GM12878 (cell line): ENCODE data around the gene OR4F6. TPM values are rescaled to one million over a fixed set of nuclear protein-coding genes. Genes with fewer than 3 reads are reported as not detected.
"Not testable (repeated sequence)": the region's sequence is repeated elsewhere in the genome, so short reads cannot be mapped to it uniquely, and the experiment has no call there.

Experiments used
- ATAC-seq: fragments of 200-7000 bp; cut with Tn5 transposase; 3 replicates; pipeline ENCODE4 v1.9.1; 2020; ENCODE audit warnings: mild to moderate bottlenecking, moderate library complexity
- BruUV-seq: library from RNA; stranded (reverse); fragments of 400-500 nt; replicated peaks from 2 replicates; lab custom pipeline; 2021; lab: Mats Ljungman, UMichigan
- CTCF ChIA-PET: fragments of 300-600 bp; sonication (Branson Sonifier 250); formaldehyde crosslinking; extraction: SDS; loops from one replicate; lab custom pipeline; 2021; ENCODE audit warnings: inconsistent platforms; lab: Yijun Ruan, JAX
- POLR2A ChIA-PET: fragments of 350-600 bp; formaldehyde crosslinking; extraction: SDS; loops from one replicate; lab custom pipeline; 2021; ENCODE audit warnings: inconsistent platforms; lab: Charles Lee
- RAD21 ChIA-PET: fragments of 300-600 bp; sonication (Branson Sonifier 250); formaldehyde crosslinking; loops from one replicate; lab custom pipeline; 2023; ENCODE audit warnings: antibody characterized with exemption; ENCODE audit not compliant: unreplicated experiment; lab: Charles Lee
- SMC1A ChIA-PET: fragments of 300-600 bp; sonication (Branson Sonifier 250); formaldehyde crosslinking; loops from one replicate; lab custom pipeline; 2023; ENCODE audit not compliant: unreplicated experiment, uncharacterized antibody; lab: Charles Lee
- DNase-seq: peaks from one replicate; pipeline ENCODE4 v3.0.0-alpha.2; 2011; ENCODE audit warnings: low read depth, low spot score
- FAIRE-seq: peaks from 3 replicates; lab custom pipeline; 2011; peaks lifted over from hg19 to GRCh38; lab: Jason Lieb, UNC
- H2AFZ ChIP-seq: 2 replicates; pipeline ENCODE4 v1.6.0; 2011; ENCODE audit warnings: low read depth, low read length, control low read depth; ENCODE audit not compliant: control insufficient read depth
- H3K27ac ChIP-seq: 2 replicates; pipeline ENCODE4 v1.5.1; 2011; ENCODE audit warnings: control low read depth; ENCODE audit not compliant: control insufficient read depth, insufficient read depth
- H3K27me3 ChIP-seq, 2 experiments: replicated peaks in 1 of 2; 2 replicates each; pipeline versions ENCODE4 v1.6.0 to v1.6.1; 2011; ENCODE audit warnings: low read length in 1 of 2; ENCODE audit not compliant: control insufficient read depth in 2 of 2, insufficient read depth in 2 of 2
- H3K36me3 ChIP-seq, 2 experiments: 2 replicates each; pipeline ENCODE4 v1.5.1; 2011; ENCODE audit warnings: low read length in 1 of 2; ENCODE audit not compliant: control insufficient read depth in 2 of 2, insufficient read depth in 2 of 2
- H3K4me1 ChIP-seq: 2 replicates; pipeline ENCODE4 v1.6.1; 2011; ENCODE audit warnings: mild to moderate bottlenecking, low read length, moderate library complexity, mixed read lengths; ENCODE audit not compliant: control insufficient read depth, insufficient read depth
- H3K4me2 ChIP-seq: 2 replicates; pipeline ENCODE4 v1.6.0; 2011; ENCODE audit warnings: control low read depth; ENCODE audit not compliant: control insufficient read depth, insufficient read depth
- H3K4me3 ChIP-seq: fragments of 200-600 bp; sonication (generic); 2 replicates; pipeline ENCODE4 v1.5.1; 2016
- H3K79me2 ChIP-seq: 2 replicates; pipeline ENCODE4 v1.6.0; 2011; ENCODE audit warnings: low read length; ENCODE audit not compliant: control insufficient read depth, insufficient read depth
- H3K9ac ChIP-seq: 2 replicates; pipeline ENCODE4 v1.8.0; 2011; ENCODE audit warnings: low read length, control low read depth, mixed read lengths; ENCODE audit not compliant: control insufficient read depth, insufficient read depth
- H3K9me3 ChIP-seq: replicated peaks from 3 replicates; pipeline ENCODE4 v1.5.1; 2011; ENCODE audit warnings: mild to moderate bottlenecking, low read length; ENCODE audit not compliant: control insufficient read depth, insufficient read depth
- H4K20me1 ChIP-seq: 2 replicates; pipeline ENCODE4 v1.6.0; 2011; ENCODE audit not compliant: control insufficient read depth, insufficient read depth
- HSF1 ChIP-seq: fragments of 150-350 bp; IDR thresholded peaks from 2 replicates; pipeline ENCODE4 v1.6.1; 2014; ENCODE audit warnings: mild to moderate bottlenecking, low read depth, low read length
- MYC ChIP-seq: IDR thresholded peaks from 2 replicates; pipeline ENCODE4 v1.6.1; 2011; ENCODE audit warnings: mild to moderate bottlenecking, low read length, moderate library complexity, inconsistent platforms; ENCODE audit not compliant: insufficient read depth, insufficient replicate concordance, insufficient read length, severe bottlenecking
- TAF1 ChIP-seq: IDR thresholded peaks from 2 replicates; pipeline ENCODE4 v1.6.1; 2011; ENCODE audit warnings: mild to moderate bottlenecking, low read depth, low read length, borderline replicate concordance
- USF1 ChIP-seq: IDR thresholded peaks from 2 replicates; pipeline ENCODE4 v1.6.1; 2011; ENCODE audit warnings: borderline replicate concordance, low read depth, mild to moderate bottlenecking, moderate library complexity, mixed read lengths, low read length; ENCODE audit not compliant: insufficient read depth; ENCODE audit errors: extremely low read length
- WGBS: methylation state at CpG from one replicate; pipeline ENCODE4 v1.1.6; 2016; ENCODE audit warnings: low lambda C conversion rate; ENCODE audit not compliant: insufficient replicate concordance, insufficient coverage; ENCODE audit errors: missing lambda C conversion rate; 5-methylcytosine and 5-hydroxymethylcytosine counted together
- in situ Hi-C: fragments of 300-500 bp; cut with MboI; formaldehyde crosslinking; loops from 9 replicates; pipeline ENCODE4 v1.14.3; 2018; ENCODE audit warnings: mixed read lengths
- intact Hi-C: fragments of 100-400 bp; cut with micrococcal nuclease; formaldehyde crosslinking; loops from one replicate; pipeline ENCODE4 v1.14.2; 2022; ENCODE audit not compliant: unreplicated experiment
- polyA plus RNA-seq, 11 experiments: library from polyadenylated mRNA; depleted of rRNA in 4 of 11; unstranded in 6 of 11; stranded (reverse) in 5 of 11; fragments of >200 nt; fragmentation: Nextera tagmentation in 4 of 11; fragmentation: Illumina TruSeq in 1 of 11; extraction: Ambion mirVana in 4 of 11; extraction: Trizol in 1 of 11; gene quantifications; 1 replicate in 1 of 11; 2 replicates in 10 of 11; pipeline versions ENCODE4 v1.2.1 to v1.2.3, GENCODE V29; 2011 to 2016; ENCODE audit warnings: inconsistent platforms in 2 of 11, missing spikeins in 2 of 11, low read depth in 1 of 11
- total RNA-seq, 4 experiments: library from RNA; depleted of rRNA in 3 of 4; stranded (reverse); fragments of >200 nt in 3 of 4; fragmentation: Illumina TruSeq in 1 of 4; extraction: Trizol in 1 of 4; gene quantifications; 2 replicates each; pipeline versions ENCODE4 v1.2.1 to v1.2.3, GENCODE V29; 2013 to 2021

OR4F6 gene
- total and polyA plus RNA-seq, 10 of the 15 experiments (the other 5 are each of a cell fraction or from before 2014, with no cell fraction given): not detected

- TF ChIP-seq USF1: no peak
- no peak for TF ChIP-seq TAF1
- TF ChIP-seq MYC: no peak
- TF ChIP-seq HSF1: no peak
Observed at GRCh38 chr15:101775136-101775535, 28.2 kb upstream of the OR4F6 start (continued).

- CTCF ChIA-PET, POLR2A ChIA-PET, H3K9ac ChIP-seq, H2AFZ ChIP-seq, intact Hi-C loops, H3K27me3 ChIP-seq, FAIRE-seq, RAD21 ChIA-PET, H3K27ac ChIP-seq, H3K4me1 ChIP-seq, ATAC-seq, H3K36me3 ChIP-seq, H3K79me2 ChIP-seq, H3K9me3 ChIP-seq, H4K20me1 ChIP-seq, BruUV-seq, H3K4me2 ChIP-seq, H3K4me3 ChIP-seq, DNase-seq, in situ Hi-C loops: not testable (repeated sequence)
- SMC1A ChIA-PET: interaction anchor here (1.0 kb wide), 1 partner anchor 10 kb away, joined by 3 read pairs; no protein-coding TSS in a partner anchor
- WGBS: 46% methylated on average over 10 of the region's 10 CpGs
Observed at GRCh38 chr15:101778576-101778975, 24.7 kb upstream of the OR4F6 start.

GRCh38 chr15:101780225-101780624 lies 23.1 kb upstream of the OR4F6 start:
- POLR2A ChIA-PET, ATAC-seq, H3K9me3 ChIP-seq, RAD21 ChIA-PET, H4K20me1 ChIP-seq, H3K4me3 ChIP-seq, H3K36me3 ChIP-seq, H2AFZ ChIP-seq, intact Hi-C loops, BruUV-seq, in situ Hi-C loops, H3K27me3 ChIP-seq, H3K79me2 ChIP-seq, CTCF ChIA-PET, SMC1A ChIA-PET, H3K4me2 ChIP-seq, DNase-seq, H3K27ac ChIP-seq, FAIRE-seq, H3K4me1 ChIP-seq, H3K9ac ChIP-seq: not testable (repeated sequence)
- WGBS: 8% methylated on average over 1 of the region's 1 CpG
